Measurements from ENCODE around the gene STPG3. TPM values are rescaled to one million over a fixed set of nuclear protein-coding genes. Genes with fewer than 3 reads are reported as not detected.

Gene STPG3
- polyA plus RNA-seq, 3 donors from 2014 or later, result not detected

DNA sequence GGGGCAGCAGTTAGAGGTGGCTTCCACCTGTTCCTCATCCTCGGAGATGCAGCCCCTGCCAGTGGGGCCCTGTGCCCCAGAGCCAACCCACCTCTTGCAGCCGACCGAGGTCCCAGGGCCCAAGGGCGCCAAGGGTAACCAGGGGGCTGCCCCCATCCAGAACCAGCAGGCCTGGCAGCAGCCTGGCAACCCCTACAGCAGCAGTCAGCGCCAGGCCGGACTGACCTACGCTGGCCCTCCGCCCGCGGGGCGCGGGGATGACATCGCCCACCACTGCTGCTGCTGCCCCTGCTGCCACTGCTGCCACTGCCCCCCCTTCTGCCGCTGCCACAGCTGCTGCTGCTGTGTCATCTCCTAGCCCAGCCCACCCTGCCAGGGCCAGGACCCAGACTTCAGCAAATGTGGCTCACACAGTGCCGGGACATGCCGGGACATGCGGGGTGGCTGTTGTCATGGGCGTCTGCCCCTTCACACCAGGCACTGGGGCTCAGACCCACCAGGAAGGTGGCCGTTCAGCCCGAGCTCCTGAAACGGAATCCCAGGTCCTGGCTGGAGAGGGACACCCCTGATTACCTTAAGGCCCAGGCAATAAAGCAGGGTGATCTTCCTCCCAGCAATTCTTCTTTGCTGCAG, 25.3 kb upstream of the STPG3 start:
- peaks cover 0 to 13% (median 5%) of the 10 kb centered on the region in 3 donors for H3K27me3 Mint-ChIP-seq (ENCODE audit: low read depth in 3 of 3)
- peak overlapping the region in 1 of 5 donors; percentile 55 for H3K4me3 Mint-ChIP-seq

DNA sequence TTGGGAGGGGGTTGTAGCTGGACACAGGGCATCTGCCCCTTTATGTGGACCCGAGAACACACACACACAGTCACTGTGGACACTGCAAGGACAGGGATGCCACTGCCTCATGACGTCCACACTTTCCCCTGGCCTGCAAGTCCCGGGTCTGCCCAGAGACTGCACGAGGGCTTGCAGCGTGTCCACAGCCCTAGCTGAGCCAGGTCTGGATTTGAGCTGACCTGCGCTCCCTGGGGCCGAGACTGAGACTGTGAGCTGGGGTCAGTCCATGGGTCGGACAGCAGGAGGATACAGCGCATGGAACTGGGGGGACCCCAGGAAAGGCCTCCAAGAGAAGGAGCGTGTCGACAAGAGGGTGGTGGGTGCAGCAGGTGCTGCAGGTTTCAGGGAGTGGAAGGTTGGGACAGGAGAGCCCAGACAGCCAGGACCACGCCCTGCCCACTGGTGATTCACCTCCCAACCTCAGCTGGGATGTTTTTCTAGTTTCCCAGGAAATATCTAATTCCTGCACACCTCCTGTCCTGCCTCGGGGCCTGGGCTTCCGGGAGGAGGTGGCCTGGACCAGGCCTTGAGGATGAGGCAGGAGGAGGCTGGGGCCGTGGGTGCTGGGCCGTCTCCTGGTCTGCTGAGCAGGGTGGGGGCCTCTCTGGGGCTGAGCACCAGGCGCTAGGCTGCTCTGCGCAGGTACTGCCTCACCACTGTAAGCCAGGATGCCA, 24.6 kb upstream of the STPG3 start:
- H3K4me1 Mint-ChIP-seq, result peaks cover 0 to 2% of the 10 kb centered on the region in 2 donors
- no peak overlapping the region for H3K4me3 Mint-ChIP-seq
- H3K36me3 Mint-ChIP-seq, result no peaks in the 10 kb centered on the region
- no peak overlapping the region for H3K27ac Mint-ChIP-seq
- no peaks in the 10 kb centered on the region for H3K9me3 Mint-ChIP-seq
- H3K27me3 Mint-ChIP-seq (ENCODE audit: low read depth in 3 of 3), result peaks cover 0 to 13% (median 5%) of the 10 kb centered on the region in 3 donors
- no peak for DNase-seq

More for the DNA sequence above, 25.3 kb upstream of the STPG3 start:
- no peak for DNase-seq
- no peaks in the 10 kb centered on the region for H3K9me3 Mint-ChIP-seq
- H3K36me3 Mint-ChIP-seq, result no peaks in the 10 kb centered on the region
- no peak overlapping the region for H3K27ac Mint-ChIP-seq
- H3K4me1 Mint-ChIP-seq, result peaks cover 0 to 2% of the 10 kb centered on the region in 2 donors

DNA sequence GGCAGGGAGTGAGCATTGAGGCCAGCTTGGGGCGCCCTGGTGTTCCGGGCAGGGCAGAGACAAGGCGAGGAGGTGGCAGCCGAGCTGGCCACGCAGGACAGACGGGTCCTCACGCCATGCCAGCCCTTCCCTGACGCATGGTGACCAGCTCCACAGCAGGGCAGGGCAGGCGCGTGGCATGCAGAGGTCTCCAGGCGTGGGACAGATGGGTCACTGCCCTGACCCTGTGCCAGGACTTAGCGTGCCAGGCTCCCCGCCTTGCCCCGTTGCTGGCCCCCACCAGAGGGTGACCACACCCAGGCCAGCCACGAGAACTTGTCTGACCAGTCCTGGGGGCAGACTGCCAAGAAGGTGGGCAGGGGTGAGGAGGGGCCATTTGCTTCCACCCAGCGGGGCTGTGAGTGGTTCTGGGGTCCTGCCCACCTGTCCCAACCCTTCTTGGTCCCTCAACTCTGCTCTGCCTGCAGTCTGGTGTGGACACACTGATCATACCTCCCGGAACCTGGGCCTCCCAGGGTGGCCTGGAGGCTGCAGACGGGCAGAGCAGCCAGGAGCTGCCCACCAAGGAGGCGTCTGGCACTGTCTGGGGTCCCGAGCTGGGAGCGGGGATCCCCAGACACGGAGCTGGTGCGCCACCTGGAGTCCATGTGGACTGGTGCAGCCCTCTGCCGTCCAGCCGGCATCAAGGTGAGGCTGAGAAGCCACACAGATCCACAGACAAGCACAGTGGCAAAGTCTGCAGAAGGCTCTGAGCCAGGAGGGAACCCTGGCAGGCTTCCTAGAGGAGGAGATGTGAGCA, 23.8 kb upstream of the STPG3 start, which contains the start of gene RNF224:
Gene RNF224 (plus strand): TSS at position 449 of the 799 bp plus-strand sequence. CDS start 834 bp downstream, outside the sequence.
- DNase-seq, result peak; percentile 66 to 72 (median 71)
- Mint-ChIP-seq H3K27ac (no peak within 1 kb of the TSS), H3K4me3 (no peak within 1 kb of the TSS)

DNA sequence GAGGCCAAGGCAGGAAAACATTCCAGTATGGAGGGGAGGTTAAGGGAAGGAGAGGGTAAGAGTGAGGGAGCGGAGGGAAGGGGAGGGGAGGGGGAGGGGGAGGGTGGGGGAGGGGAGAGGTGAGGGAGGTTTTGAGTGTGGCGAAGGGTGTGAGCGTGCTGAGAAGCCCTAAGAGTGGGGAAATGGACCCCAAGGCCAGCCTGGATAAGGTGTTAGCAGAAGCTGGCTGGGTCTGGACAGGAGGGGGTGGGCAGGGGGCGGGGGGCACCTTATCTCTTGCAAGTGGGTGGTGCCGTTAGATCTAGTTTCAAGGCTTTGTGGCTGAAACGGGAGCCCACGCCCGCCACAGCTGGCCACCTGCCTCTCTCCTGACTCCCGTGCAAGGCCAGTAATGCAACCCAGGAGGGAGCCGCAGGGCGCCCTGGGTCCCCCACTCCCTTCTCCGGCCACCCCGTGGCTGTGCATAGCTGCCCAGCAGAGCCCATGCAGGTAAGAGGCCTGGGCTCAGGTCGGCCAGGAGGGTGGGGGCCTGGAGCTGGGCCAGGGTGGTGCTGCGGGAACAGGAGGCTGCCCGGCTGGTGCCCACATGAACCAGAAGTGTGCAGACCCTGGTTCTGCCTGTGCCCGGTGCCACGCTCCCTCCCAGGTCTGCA, 23.1 kb upstream of the STPG3 start:
- no peak overlapping the region for H3K4me3 Mint-ChIP-seq
- H3K36me3 Mint-ChIP-seq, result no peaks in the 10 kb centered on the region
- peaks cover 0 to under 1% of the 10 kb centered on the region in 2 donors for H3K4me1 Mint-ChIP-seq
- no peak for DNase-seq
- H3K9me3 Mint-ChIP-seq, result no peaks in the 10 kb centered on the region
- H3K27me3 Mint-ChIP-seq (ENCODE audit: low read depth in 3 of 3), result peaks cover 0 to 13% (median 5%) of the 10 kb centered on the region in 3 donors
- no peak overlapping the region for H3K27ac Mint-ChIP-seq

More for the DNA sequence above, 23.8 kb upstream of the STPG3 start, which contains the start of gene RNF224:
- Mint-ChIP-seq H3K9me3 (no peaks in the 10 kb centered on the region), H3K36me3 (no peaks in the 10 kb centered on the region), H3K4me1 (peaks cover 0 to 2% of the 10 kb centered on the region in 2 donors), H3K27me3 (ENCODE audit: low read depth in 3 of 3) (peaks cover 0 to 13% (median 7%) of the 10 kb centered on the region in 3 donors)

DNA sequence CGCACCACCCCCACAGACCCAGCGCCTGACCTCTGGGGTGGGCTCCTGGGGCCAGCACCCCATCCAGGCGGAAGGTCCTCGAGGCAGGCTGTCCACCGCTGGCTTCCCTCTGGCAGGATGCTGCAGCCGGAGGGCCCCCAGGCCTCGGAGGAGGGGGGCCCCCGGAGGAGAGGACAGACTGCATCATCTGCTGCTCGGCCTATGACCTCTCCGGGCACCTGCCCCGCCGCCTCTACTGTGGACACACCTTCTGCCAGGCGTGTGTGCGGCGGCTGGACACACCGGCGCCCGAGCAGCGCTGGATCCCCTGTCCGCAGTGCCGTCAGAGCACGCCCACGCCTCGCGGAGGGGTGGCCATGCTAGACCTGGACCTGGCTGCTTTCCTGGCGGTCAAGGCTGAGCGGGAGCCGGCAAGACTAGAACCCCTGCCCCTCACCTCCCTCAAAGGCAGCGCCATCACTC, 22.5 kb upstream of the STPG3 start:
- no peaks in the 10 kb centered on the region for H3K9me3 Mint-ChIP-seq
- H3K27me3 Mint-ChIP-seq (ENCODE audit: low read depth in 3 of 3), result peaks cover 0 to 10% (median 2%) of the 10 kb centered on the region in 3 donors
- H3K36me3 Mint-ChIP-seq, result no peaks in the 10 kb centered on the region
- DNase-seq, result no peak
- no peaks in the 10 kb centered on the region for H3K4me1 Mint-ChIP-seq
- H3K27ac Mint-ChIP-seq, result no peak overlapping the region
- no peak overlapping the region for H3K4me3 Mint-ChIP-seq

DNA sequence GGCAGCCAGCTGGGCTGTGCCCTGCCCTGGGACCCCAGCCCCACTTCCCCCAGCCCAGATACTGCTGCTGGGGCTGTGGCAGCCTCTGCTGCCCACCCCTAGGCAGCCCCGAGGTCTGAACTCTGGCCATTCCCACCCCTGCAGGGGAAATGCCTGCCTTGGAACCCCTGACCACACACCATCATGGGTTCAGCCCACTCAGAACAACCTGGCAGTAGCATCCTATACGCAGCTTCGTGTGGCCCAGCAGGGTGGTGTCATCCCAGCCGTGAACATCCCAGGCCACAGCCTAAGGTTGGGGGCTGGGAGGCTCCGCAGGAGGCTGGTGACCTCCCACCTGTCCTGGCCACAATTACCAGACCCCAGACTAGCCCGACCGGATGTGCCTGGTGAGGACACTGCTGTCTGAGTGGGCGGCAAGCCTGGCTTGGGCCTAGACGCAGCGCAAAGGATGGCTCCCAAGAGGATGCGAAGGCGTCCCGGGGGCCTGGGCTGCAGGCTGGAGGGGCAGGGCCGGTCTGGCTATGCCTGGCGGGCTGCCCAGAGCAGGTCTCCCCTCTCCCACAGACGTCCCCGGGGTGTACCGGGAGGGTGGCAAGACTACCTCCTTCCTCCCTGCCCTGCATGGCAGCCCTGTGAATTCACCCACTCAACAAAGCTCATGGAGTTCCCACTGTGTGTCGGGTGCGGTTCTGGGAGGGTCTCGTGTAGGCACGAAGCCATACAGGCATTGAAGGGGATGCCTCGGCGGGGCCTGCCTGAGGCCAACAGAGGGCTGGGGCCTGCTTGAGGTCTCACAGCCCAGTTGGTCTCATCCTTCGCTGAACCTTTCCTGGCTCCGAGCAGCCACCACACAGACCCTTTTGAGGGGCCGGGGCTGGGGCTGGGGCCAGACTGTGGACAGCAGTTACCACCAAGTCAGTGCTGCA, 21.9 kb upstream of the STPG3 start:
- Mint-ChIP-seq H3K4me1 (no peaks in the 10 kb centered on the region), H3K36me3 (no peaks in the 10 kb centered on the region), H3K9me3 (no peaks in the 10 kb centered on the region), H3K4me3 (no peak overlapping the region), H3K27me3 (ENCODE audit: low read depth in 3 of 3) (peaks cover 0 to 9% (median 2%) of the 10 kb centered on the region in 3 donors), H3K27ac (no peak overlapping the region)
- no peak for DNase-seq

DNA sequence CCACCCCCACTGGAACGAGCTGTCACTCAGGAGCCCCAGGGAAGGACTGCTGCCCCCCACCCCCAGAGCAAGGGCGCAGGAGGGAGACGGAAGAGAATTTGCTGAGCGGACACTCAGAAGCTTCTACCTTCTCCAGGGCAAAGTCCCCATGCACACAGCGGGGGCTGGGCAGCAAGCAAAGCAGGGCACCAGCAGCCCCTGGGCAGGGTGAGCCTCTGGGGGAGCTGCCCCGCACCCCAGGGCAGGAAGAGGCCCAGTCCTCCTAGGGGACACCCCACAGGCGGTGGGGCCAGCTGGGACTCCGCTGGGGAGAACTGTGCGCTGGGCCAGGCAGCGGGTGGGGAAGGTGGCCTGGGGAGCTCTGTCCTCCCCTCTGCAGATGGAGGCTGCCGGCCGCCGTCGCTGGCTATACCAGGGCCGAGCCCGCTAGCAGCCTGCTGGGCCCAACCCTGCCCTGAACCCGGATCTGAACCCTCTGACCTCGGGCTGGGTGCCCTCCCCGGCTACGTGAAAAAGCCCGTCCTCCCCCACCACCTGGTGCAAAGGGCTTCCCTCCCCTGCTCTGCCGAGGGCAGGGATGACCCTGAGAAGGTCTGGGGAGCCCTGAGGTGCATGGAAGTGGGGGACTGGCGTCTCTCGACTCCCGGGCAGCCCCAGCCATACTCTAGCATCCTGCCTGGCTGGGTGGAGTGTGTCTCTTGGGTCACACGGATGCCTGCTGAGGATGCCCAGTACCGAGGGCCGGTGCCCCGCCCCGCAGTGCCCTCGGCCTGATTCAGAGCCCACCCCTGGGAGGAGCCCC, 21.0 kb upstream of the STPG3 start:
- no peaks in the 10 kb centered on the region for H3K36me3 Mint-ChIP-seq
- H3K9me3 Mint-ChIP-seq, result no peaks in the 10 kb centered on the region
- no peak overlapping the region for H3K27ac Mint-ChIP-seq
- H3K4me3 Mint-ChIP-seq, result no peak overlapping the region
- peaks cover 0 to 9% (median 2%) of the 10 kb centered on the region in 3 donors for H3K27me3 Mint-ChIP-seq (ENCODE audit: low read depth in 3 of 3)
- no peak for DNase-seq
- H3K4me1 Mint-ChIP-seq, result no peaks in the 10 kb centered on the region

DNA sequence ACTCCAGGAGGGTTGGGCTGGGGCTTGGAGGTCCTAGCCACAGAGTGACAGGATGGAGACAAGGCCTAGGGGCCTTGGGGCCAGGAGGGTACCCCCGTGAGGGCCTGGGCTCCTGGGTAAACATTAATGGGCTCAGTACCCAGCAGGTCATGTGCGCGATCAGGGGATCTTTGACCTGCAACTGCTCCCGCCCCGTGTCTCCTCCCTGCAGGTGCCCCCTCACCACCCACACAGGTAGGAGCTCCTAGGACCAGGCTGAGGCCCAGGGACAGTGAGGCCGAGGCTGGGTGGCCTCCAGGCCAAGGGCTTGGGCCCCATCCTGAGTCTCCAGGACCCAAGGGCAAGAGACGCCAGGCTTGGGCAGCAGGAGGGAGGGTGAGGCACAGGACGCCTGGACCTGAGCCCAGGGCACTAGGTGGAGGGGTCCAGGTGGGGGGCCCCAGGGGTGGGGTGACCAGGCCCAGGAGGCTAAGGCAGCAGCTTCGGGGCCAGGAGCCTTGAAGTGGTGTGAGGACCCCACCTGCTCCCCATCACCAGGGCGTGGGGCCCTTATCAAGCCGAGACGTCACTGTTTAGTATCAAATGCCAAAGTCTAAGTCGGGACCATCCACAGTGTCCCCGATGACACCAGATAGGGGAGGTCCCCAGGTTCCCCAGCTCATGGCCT, 20.2 kb upstream of the STPG3 start, which contains the start of gene SLC34A3:
Gene SLC34A3 (plus strand): TSS at position 197 of the 667 bp plus-strand sequence. CDS start 802 bp downstream, outside the sequence.
- no peaks in the 10 kb centered on the region for H3K36me3 Mint-ChIP-seq
- no peak within 1 kb of the TSS for H3K27ac Mint-ChIP-seq
- DNase-seq, result no peak
- H3K4me1 Mint-ChIP-seq, result no peaks in the 10 kb centered on the region
- peaks cover 0 to 9% (median 2%) of the 10 kb centered on the region in 3 donors for H3K27me3 Mint-ChIP-seq (ENCODE audit: low read depth in 3 of 3)
- H3K9me3 Mint-ChIP-seq, result no peaks in the 10 kb centered on the region
- H3K4me3 Mint-ChIP-seq, result no peak within 1 kb of the TSS

GRCh38 chr9:137231372-137232039, 19.6 kb upstream of the STPG3 start:
- Mint-ChIP-seq H3K36me3 (no peaks in the 10 kb centered on the region), H3K4me3 (no peak overlapping the region), H3K27me3 (ENCODE audit: low read depth in 3 of 3) (peaks cover 0 to 6% (median 2%) of the 10 kb centered on the region in 3 donors), H3K27ac (no peak overlapping the region), H3K9me3 (no peaks in the 10 kb centered on the region), H3K4me1 (peaks cover 0 to 1% of the 10 kb centered on the region in 2 donors)
- no peak for DNase-seq

GRCh38 chr9:137232101-137232500, 19.0 kb upstream of the STPG3 start:
- peaks cover 0 to 2% of the 10 kb centered on the region in 2 donors for H3K4me1 Mint-ChIP-seq
- peaks cover 0 to 5% (median 2%) of the 10 kb centered on the region in 3 donors for H3K27me3 Mint-ChIP-seq (ENCODE audit: low read depth in 3 of 3)
- H3K27ac Mint-ChIP-seq, result no peak overlapping the region
- no peak overlapping the region for H3K4me3 Mint-ChIP-seq
- no peaks in the 10 kb centered on the region for H3K36me3 Mint-ChIP-seq
- no peaks in the 10 kb centered on the region for H3K9me3 Mint-ChIP-seq
- DNase-seq, result no peak

GRCh38 chr9:137232510-137232909, 18.6 kb upstream of the STPG3 start:
- no peaks in the 10 kb centered on the region for H3K36me3 Mint-ChIP-seq
- peaks cover 0 to 4% of the 10 kb centered on the region in 2 donors for H3K4me1 Mint-ChIP-seq
- no peak overlapping the region for H3K27ac Mint-ChIP-seq
- H3K9me3 Mint-ChIP-seq, result no peaks in the 10 kb centered on the region
- DNase-seq, result no peak
- H3K4me3 Mint-ChIP-seq, result no peak overlapping the region
- peaks cover 0 to 4% (median 2%) of the 10 kb centered on the region in 3 donors for H3K27me3 Mint-ChIP-seq (ENCODE audit: low read depth in 3 of 3)
